ENCODE data around the gene UBE2E1. TPM values are rescaled to one million over a fixed set of nuclear protein-coding genes. Genes with fewer than 3 reads are reported as not detected.

Gene UBE2E1
- total and polyA plus RNA-seq, 2 of the 4 experiments (the other 2 are of a cell fraction), result 54.1 to 91.6 TPM

- Histone ChIP-seq H2AK9ac (replicated peaks; ENCODE audit: low read depth, low read length, poor library complexity) (no peak overlapping the region), H3K79me1 (ENCODE audit: low read depth in 1 of 2, low read length in 2 of 2) (no peaks in the 10 kb centered on the region), H2BK15ac (ENCODE audit: low read depth, low read length) (no peak overlapping the region), H2BK20ac (ENCODE audit: low read depth, low read length) (0 out of 2 replicates have a peak overlapping the region, but pooled peaks have one; percentile 5), H4K5ac (ENCODE audit: low read depth, low read length) (peak overlapping the region; percentile 73), H3K4me3 (ENCODE audit: insufficient read depth, low read depth, low read length) (peak overlapping the region; percentile 7; the same call in 1 of the 2 replicates), H3K27me3 (ENCODE audit: control insufficient read depth, insufficient read depth, low read length) (no peaks in the 10 kb centered on the region), H4K20me1 (ENCODE audit: insufficient read depth, low read length) (no peaks in the 10 kb centered on the region), H3K9ac (ENCODE audit: low read depth, low read length) (peak overlapping the region; percentile 80), H4K8ac (ENCODE audit: low read depth in 2 of 2, low read length in 2 of 2) (peak overlapping the region in 1 of 2 experiments; percentile 61; a peak in 2 of 4 replicates), H3K4ac (ENCODE audit: low read depth, low read length) (no peak overlapping the region; the same call in 1 of the 2 replicates), H3K23ac (ENCODE audit: low read depth, low read length) (peak overlapping the region; percentile 78; the same call in 1 of the 2 replicates), H2AK5ac (ENCODE audit: low read depth, low read length) (no peak overlapping the region), H2BK120ac (ENCODE audit: low read depth, low read length) (peak overlapping the region; percentile 61; the same call in 1 of the 2 replicates), H3K18ac (ENCODE audit: low read depth, low read length) (peak overlapping the region; percentile 79), H3K9me1 (ENCODE audit: insufficient read depth, low read length) (no peaks in the 10 kb centered on the region), H2AFZ (replicated peaks; ENCODE audit: low read length, poor library complexity) (peak overlapping the region; percentile 69), H4K91ac (ENCODE audit: insufficient read depth, low read depth, low read length) (no peak overlapping the region), H3K36me3 (ENCODE audit: control insufficient read depth, insufficient read depth, low read length) (no peaks in the 10 kb centered on the region), H3K4me2 (ENCODE audit: low read depth, low read length) (peak overlapping the region; percentile 67), H3K56ac (ENCODE audit: extremely low read depth, insufficient read depth, low read length) (no peak overlapping the region; the same call in 1 of the 2 replicates), H3K4me1 (ENCODE audit: control insufficient read depth, insufficient read depth, low read length) (peaks cover 4% of the 10 kb centered on the region; the same call in 1 of the 2 replicates), H3K9me3 (ENCODE audit: control insufficient read depth, insufficient read depth, low read length) (no peaks in the 10 kb centered on the region), H3K14ac (replicated peaks; ENCODE audit: low read depth, low read length) (peak overlapping the region; percentile 23; the same call in 1 of the 2 replicates), H2BK5ac (ENCODE audit: low read depth, low read length, poor library complexity, severe bottlenecking) (no peak overlapping the region), H3K27ac (ENCODE audit: insufficient read depth, low read length) (peak overlapping the region; percentile 67; the same call in 1 of the 2 replicates)
- ATAC-seq (ENCODE audit: low read depth), result peak; percentile 48
- ChIA-PET POLR2A (ENCODE audit: unreplicated experiment) (no interaction called here), CTCF (interaction anchor here (1.1 to 1.2 kb wide), 2 partner anchors 8 to 12 kb away, joined by 3 read pairs; no protein-coding TSS in a partner anchor)
- dilution Hi-C loops (cut with HindIII; ENCODE audit: low sequenced_read_pairs, unreplicated experiment) (no loop called here), intact Hi-C loops (cut with micrococcal nuclease) (loop anchor here (10.0 kb wide), 1 partner anchor 578 kb away; no protein-coding TSS in a partner anchor), in situ Hi-C loops (cut with MboI; ENCODE audit: low sequenced_read_pairs) (no loop called here)
- TF ChIP-seq CHD1 (IDR thresholded peaks at IDR 0.05; ENCODE audit: low read depth, low read length), result no peak
- no peak for TF ChIP-seq RAD21 (IDR thresholded peaks at IDR 0.05; ENCODE audit: low read length)
- no peak for TF ChIP-seq CTCF (conservative IDR thresholded peaks at IDR 0.05; ENCODE audit: low read depth, low read length)
- no peak for TF ChIP-seq MAFK (IDR thresholded peaks at IDR 0.05; ENCODE audit: low read depth, low read length)
- no peak for TF ChIP-seq BHLHE40 (IDR thresholded peaks at IDR 0.05; ENCODE audit: low read depth, low read length)
- TF ChIP-seq USF2 (IDR thresholded peaks at IDR 0.05; ENCODE audit: low read depth, low read length), result no peak
- no peak for TF ChIP-seq CEBPB (IDR thresholded peaks at IDR 0.05; ENCODE audit: low read depth, low read length)
- TF ChIP-seq MAZ (IDR thresholded peaks at IDR 0.05; ENCODE audit: borderline replicate concordance, low read depth, low read length), result no peak
- no peak for TF ChIP-seq POLR2A (IDR thresholded peaks at IDR 0.05; ENCODE audit: low read depth, low read length)
- no peak for TF ChIP-seq ELK1 (IDR thresholded peaks at IDR 0.05; ENCODE audit: borderline replicate concordance, low read depth, low read length)
- no peak for TF ChIP-seq NFE2L2 (IDR thresholded peaks at IDR 0.05; ENCODE audit: low read depth, low read length)
- TF ChIP-seq FOS (IDR thresholded peaks at IDR 0.05; ENCODE audit: low read depth, low read length), result no peak
- no peak for TF ChIP-seq RFX5 (IDR thresholded peaks at IDR 0.05; ENCODE audit: low read depth, low read length)
- no peak for TF ChIP-seq RCOR1 (IDR thresholded peaks at IDR 0.05; ENCODE audit: insufficient replicate concordance, low read length)
- no CpG with 5 or more reads among the region's 12 CpGs for WGBS, 2 experiments (ENCODE audit: extremely low coverage in 2 of 2, insufficient read length in 1 of 2)
- BruUV-seq (replicated peaks), result no TSS peak
- DNase-seq, result peak; percentile 30
Measured at GRCh38 chr3:23762759-23763477, 42.8 kb upstream of the UBE2E1 start.
